Ramos (cell line): ENCODE measurements around the gene MBD5.
"Not testable (repeated sequence)": the region's sequence is repeated elsewhere in the genome, so short reads cannot be mapped to it uniquely, and the experiment has no call there.

Experiments
- in situ Hi-C: fragments of 300-500 bp; cut with MboI; formaldehyde crosslinking; loops from one replicate; pipeline ENCODE4 v1.14.3; 2022; ENCODE audit warnings: low sequenced_read_pairs; ENCODE audit not compliant: unreplicated experiment

Gene MBD5

DNA sequence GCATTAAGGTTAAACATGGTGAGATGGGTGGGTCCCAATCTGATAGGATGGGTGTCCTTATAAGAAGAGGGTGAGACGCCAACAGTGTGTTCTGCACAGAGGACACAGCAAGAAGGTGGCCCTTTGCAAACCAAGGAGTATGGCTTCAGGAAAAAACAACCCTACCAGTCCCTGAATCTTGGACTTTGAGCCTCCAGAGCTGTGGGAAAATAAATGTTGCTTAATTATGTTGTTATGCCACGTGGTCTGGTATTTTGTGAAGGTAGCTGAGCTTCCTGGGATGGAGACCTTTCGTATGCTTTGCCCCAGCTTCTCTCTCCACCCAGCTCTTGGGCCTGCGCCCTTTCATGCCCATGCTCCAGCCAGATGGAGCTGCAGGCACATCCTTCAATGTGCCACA is 509.5 kb downstream of the MBD5 start:
- in situ Hi-C loops: no loop called here

DNA sequence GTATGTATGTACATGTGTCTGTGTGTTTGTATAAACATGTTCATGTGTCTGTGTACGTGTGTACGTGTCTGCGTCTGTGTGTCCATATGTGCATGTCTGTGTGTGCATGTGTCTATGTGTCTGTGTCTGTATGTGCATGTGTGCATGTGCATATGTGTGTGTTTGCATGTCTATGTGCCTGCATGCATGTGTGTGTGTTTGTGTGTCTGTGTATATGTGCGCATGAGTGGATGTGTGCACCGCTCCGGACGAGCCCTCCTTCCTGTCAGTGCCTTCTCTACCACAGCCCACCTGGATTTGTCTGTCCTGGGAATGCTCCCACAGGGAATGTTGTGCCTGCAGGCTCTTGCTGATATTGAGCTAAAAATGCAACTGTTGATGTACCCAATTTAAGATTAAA is 510.3 kb downstream of the MBD5 start:
- in situ Hi-C loops: no loop called here

DNA sequence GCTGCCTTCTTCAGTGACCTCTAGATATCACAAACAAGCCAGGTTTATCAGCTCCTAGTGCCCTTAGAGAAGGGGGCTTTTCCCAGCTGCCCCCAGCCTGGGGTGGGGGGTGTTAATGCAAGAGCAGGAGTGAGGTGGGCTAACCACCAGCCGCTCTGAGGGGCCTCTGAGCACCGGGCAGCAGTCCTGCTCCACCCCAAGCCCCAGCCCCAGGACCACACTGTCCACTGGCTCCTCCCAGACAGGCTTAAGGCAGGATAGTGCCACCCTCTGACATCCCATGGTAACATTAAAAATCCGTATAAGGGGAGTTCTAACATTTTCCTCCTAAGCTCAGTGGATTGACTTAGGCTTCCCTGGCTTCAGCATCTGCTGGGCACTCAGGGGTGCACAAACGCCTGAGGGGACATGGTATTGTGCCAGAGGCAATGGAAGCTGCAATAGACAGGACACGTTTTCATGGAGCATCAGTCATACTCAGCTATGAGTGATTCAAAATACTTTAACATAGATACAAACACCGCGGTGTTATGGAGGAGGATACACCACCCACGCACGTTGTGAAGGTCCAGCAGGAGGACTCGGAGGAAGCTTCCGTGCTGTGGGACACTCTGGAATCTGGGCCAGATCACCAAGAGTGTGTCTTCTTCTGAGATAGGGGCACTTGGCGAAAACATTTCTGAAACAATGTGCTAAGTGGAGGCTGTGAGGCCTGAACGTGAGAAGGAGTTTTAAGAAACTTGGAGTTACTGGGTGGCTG is 511.0 kb downstream of the MBD5 start:
- in situ Hi-C loops: no loop called here

DNA sequence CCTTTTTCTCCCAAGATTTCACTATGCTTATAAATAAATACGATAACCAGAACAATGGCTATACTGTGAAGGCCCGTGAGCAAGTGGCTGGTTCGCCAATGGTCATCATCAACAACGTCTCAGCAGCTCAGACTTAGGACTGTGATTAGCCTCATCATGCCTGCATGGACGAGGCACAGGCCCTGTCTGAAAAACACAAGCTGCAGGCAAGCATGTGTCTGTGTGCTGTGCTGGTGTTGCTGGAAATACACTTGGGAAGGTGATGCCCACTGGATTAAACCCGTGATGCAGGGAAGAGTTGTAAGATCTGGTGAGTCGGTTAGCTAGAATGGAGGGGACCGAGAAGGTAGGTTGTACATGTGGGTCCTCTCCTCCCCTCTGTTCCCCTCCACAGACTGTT is 512.1 kb downstream of the MBD5 start:
- in situ Hi-C loops: no loop called here

DNA sequence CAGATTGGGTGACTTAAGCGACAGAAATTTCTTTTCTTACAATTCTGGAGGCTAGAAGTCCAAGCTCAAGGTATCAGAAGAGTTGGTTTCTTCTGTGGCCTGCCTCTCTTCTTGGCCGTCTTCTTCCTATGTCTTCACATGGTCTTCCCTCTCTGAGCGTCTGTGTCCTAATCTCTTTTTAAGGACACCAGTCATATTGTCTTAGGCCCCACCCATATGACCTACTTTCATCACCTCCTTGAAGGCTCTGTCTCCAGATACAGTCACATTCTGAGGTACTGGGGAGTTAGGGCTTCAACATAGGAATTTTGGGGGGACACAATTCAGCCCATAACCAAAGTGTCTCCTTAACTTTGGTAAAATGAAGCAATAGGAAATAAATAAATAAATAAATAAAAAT is 512.8 kb downstream of the MBD5 start:
- in situ Hi-C loops: no loop called here

DNA sequence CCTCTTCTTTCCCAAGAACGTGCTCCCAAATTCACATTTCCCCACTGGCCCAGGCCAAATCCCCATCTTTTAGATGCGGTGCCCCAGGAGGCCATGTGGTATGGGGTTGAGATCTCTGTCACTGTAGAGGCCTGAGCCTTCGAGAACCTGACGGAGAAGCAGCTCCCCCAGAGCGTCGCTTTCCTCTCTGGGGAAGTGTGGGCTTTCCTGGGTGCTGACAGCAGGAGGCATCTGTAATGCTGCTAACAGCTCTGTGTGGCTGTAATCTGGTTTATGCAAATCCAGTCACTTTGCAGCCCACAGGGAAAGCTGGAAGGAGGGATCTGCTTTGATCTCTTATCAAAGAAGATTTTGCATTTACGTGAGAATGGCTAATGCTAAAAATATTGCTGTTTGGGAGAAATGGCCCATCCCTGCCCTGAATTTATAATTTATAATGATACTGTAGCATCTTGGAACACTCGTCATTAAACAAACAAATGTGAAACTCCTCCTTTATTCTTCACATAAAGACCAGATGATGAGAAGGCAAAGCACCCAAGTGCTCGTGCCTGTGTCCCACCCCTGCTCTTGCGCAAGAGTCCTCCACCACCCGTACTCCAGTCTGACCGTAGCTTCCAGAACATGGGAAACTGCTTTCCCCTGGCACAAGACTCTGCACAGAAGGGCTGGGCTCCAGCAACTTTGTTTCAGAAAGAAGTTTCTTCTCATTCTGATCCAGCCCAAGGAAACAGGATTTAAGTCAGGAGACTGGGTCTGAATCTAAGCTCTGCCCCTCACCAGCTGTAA is 513.7 kb downstream of the MBD5 start:
- in situ Hi-C loops: no loop called here

DNA sequence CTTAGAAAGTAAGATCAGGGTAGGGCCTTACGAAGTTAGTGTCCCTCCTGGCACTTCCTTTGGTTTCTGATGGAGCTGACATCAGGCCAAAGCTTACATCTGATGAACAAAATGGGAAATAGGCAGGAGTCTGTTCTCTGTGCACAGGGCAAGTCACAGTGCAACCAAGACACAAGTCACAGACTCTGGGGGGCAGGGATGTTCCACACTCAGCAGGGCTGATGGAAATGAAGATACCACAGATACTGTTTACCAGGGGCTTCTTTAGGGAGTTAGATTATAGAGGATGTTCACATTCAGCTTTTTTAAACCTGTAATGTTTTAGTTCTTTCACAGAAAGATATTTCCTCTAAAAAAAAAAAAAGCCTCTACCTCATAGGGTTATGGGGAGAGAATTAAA is 517.5 kb downstream of the MBD5 start:
- in situ Hi-C loops: no loop called here

DNA sequence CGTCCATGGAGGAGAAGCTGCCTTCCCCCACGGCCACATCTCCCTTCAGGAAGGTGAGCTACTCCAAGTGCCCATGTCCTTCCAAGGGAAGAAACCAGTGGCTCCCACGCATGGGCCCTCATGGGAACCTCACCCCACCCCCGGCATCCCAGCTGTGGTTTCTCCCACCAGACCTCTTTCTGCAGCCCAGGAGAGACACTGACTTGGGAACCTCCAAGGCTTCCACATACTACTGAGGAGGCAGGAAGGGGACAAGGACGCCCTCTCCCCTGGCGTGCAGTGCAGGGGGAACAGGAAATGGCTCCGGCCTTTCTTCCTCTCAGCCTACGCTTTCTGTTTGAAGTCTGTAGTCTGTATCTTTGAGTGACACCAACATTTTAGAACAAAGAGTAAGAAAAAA is 519.1 kb downstream of the MBD5 start:
- in situ Hi-C loops: no loop called here

DNA sequence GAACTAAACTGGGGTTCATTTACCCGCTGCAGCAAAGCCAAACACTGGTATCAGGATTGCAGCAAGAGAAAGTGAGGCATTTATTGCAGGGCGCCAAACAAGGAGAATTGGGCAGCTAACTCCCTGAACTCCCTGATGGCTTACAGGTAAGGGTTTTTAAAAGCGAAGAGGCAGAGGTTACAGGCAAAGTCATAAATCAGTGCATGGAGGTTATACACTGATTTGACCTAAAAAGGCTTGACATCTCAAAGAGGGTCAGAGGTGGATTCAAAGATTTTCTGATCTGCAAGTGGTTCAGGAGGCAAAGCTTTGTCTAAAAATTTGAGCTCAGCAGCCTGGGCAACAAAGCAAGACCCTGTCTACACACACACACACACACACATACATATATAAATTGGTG is 520.9 kb downstream of the MBD5 start:
- in situ Hi-C loops: no loop called here

DNA sequence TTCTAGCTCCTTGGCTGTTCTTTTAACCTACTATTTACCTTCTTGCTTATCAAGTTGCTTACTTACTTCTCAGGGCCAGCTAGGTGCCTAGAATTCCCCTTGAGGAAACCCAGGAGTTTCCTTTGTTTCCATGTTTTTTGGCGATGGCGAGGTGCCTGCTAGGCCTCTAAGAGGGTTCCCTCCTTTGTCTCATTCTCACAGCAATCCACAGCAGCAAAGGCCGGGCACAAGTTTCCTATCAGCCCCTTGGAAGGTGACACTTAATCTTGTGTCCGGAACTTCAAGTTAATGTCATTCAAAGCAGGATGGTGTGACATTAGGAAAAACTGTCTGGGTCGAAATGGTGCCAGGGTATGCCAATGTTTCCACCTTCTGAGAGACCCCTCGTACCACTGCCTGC is 521.7 kb downstream of the MBD5 start:
- in situ Hi-C loops: no loop called here

DNA sequence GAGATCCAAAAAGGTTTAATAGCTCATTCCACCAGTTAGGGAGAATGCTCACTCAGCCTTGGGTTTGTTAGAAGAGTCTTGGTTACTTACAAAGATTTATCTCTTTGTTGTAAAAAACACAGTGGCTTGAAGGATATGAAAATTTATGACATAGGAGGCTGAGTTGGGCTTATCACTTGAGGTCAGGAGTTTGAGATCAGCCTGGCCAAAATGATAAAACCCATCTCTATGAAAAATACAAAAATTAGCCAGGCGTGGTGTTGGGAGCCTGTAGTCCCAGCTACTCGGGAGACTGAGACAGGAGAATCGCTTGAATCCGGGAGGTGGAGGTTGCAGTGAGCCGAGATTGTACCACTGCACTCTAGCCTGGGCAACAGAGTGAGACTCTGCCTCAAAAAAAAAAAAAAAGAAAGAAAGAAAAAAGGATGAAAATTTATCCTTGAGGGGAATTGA is 522.2 kb downstream of the MBD5 start:
- in situ Hi-C loops: not testable (repeated sequence)

DNA sequence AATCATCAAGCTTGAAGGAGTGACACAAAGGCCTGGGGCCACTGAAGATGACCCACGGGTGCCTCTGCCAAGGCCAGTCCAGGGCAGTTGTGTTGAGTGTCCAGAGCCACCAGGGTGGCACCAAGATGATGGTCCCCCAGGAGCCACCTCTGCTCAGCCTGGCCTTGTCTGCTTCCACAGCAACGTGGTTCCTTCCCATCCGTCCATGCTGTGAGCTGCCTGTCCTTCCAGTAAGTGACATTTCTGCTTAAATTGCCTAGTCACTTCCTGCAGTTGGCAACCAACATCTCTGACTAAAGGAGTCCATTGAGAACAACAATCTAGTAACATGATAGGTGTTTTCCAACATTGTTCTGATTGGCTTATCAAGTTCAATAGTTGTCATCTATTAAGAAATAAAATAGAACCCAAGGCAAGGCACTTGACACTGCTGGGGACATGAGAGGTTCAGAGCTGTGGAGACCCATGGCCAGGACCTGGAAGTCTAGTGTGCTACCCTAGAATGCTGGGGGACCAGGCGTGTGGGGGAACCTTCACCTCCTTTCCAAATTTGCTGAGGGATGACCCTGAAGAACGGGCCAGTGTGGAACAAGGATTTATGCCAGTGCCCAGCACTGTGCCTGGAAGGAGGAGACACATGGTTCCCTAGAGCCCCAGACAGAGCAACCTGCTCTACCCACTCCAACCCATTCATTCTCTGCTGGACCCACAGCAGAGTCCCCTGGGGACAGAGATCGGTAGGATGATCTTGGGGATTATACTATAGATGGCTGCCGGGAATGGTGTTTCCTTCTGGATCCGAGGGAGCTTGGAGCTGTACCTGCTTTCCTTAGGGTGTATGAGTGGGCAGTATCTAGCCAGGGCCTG is 524.7 kb downstream of the MBD5 start:
- in situ Hi-C loops: no loop called here

DNA sequence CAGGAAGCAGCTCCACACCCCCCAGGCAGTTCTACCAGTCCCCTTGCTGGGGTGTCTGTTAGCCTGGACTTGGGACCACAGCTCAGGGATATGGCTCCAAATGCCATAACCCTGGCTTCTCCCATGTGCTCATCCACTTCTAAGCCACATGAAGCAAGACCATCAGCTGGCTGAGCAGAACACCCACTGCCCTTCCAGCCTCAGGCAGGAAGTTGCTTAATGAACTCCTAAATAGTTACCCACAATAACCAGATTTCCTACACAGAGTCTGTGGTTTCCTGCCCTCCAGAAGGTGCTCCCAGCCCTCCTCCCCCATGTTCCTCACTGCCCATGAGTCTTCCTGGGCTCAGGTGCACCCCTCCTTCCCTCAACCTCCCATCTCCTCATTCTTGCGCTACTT is 525.4 kb downstream of the MBD5 start:
- in situ Hi-C loops: no loop called here

DNA sequence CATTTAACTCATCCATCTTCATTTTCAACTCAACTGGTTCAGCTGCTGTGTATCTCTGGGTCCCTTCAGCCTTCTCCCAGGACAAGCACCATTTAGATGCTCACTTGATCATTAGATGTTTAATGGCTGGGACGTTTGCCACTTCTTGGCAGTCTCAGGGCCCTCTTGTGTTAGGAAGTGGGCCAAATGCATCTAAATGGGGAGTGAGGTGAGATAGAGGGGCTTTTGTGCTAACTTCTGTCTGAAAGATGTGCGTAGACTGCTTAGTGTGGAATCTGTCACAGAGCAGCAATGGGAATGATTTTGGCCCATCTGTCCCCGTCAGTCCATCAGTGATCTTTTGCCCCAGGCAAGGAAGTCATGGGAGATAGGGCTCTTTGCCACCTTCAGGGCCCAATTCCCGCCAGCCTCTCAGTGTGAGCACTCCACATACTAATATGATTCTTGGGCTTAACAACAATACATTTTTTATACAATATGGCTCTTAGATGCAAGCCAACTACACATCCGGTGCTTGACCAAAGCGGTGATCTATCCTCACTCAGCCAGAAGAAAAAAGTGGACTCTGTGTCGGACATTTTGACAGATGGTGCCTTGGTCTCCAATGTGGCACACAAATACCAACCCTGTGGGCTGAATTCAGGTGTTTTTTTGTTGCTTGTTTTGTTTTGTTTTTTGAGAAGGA is 528.0 kb downstream of the MBD5 start:
- in situ Hi-C loops: no loop called here

DNA sequence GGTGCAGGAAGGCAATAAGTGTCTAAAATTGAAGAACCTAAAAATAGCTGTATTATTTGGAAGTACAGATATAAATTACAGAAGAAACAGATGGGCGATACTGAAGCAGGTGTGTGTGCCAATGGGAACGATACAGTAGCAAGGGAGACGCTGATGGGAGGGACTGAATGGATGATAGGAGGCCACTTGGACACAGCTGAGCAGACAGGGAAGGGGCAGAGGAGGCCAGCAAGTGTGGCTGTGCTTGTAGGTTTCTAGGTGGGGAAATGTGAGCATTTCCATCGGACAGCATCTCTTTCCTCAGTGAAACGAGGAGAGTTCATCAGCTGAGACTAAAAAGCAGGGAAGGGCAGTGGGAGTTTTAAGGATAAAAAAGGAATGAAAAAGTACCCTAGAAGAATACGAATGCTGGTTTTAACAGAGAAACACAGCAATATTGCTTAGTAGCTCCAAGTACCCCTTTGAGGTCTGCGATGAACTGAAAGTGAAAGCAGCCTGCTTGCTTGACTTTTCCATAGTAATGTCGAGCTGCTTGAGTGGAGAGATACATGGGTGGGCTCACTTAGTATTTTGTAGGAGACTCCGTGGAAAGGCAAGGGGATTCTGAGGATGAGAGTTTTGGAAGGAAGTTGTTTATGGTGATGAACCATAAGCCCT is 531.9 kb downstream of the MBD5 start:
- in situ Hi-C loops: no loop called here

DNA sequence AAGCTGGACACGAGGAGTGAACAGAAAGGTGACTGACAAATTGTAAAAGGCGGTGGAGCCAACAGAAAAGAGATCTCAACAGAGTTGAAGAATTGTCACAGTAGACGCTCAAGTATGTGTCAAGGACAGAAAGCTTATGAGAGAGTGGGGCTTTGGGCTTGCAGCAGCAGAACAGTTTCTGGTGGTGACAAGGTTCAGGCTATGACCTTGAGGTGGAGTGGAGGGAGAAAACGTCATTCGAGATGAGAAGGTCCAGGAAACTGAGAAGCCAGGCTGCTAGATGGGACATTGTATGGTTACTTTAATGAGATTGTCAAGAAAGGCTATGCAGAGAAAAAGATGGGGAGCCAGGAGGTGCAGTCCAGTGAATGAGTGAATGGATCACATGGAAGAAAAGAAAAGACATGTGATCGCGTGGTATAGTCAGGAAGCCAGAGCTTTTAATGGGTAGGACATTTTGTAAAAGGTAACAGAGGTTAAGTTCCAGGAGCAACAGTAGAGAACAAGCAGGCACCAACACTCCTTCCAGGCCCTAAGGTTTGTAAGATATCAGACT is 532.5 kb downstream of the MBD5 start:
- in situ Hi-C loops: no loop called here

DNA sequence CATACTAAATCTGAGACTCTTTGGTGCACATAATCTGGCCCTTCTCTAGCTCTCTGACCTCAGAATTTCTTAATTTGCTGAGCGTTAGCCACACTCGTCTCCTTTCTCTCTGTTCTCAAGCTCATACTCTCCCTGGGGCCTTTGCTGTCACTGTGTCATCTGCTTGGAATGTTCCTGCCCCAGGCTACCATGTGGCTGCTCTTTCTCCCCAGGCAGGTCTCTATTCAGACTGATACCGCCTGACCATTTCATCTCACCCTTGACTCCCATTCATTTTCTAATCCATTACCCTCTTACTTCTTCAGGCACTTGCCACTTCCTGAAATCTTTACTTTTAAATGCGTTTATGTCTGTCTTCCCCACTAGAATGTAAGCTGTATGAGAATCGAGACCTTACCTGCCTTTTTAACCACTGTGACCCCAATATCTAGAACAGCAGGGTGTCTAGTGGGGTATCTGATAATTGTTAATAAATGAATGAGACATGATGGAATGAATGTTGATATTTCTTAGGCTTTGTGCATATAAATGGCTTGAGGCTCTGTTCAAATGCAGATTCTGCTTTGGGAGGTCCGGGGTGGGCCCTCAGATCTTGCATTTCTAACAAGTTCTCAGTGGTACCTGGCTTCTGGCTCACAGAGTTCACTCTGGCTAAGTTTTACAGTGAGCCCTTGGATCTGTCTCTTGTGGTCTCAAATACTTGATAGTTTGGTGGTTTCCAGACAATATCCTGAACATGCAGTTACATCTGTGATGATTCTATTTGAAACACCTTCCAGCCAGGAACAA is 533.8 kb downstream of the MBD5 start:
- in situ Hi-C loops: no loop called here

DNA sequence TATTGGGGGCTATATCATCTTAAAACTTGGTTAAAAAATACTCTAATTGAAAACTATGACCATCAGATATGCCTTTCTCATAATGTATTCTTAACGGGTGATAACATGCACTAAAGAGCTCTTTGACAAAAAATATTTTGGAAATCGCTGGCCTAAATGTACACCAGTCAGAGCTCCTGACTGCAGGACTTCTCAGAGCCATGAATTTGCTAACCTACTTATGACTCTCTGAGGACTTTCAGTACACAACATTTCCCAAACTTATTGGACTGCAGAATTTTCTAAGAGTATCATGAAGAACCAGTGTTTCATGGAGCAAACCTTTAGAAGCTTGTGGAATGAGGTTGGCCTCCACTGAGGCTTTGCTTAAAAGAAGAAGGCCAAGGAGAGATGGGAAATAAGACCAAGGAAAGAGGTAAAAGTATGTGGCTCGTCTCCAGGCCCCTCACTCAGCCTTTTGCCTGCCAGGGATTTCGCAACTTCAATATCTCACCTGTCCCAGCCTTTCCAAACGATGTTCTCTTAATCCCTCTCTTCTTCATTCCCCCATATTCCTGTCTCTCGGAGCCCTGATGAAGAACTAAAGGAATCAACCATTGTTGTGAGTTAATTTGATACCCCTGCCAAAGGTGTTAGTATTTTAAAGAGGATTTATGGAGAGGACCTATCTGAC is 534.9 kb downstream of the MBD5 start:
- in situ Hi-C loops: no loop called here
